Mammary epithelial cell (primary cell): ENCODE data around the gene PAFAH2.

Experiments
- EZH2 ChIP-seq: IDR thresholded peaks from 2 replicates; pipeline ENCODE4 v1.6.1; 2012; ENCODE audit warnings: low read length, inconsistent platforms, borderline replicate concordance
- TF ChIP-seq, protein P1 (sequence below), 2 donors: IDR thresholded peaks in 1 of 2; conservative IDR thresholded peaks in 1 of 2; 2 replicates each; pipeline ENCODE4 v1.5.1; 2011 to 2012; ENCODE audit warnings: inconsistent platforms in 2 of 2, low read length in 2 of 2, mild to moderate bottlenecking in 2 of 2, control low read depth in 1 of 2, low read depth in 1 of 2; ENCODE audit not compliant: insufficient read depth in 1 of 2; ENCODE audit errors: extremely low read depth in 1 of 2

DNA sequence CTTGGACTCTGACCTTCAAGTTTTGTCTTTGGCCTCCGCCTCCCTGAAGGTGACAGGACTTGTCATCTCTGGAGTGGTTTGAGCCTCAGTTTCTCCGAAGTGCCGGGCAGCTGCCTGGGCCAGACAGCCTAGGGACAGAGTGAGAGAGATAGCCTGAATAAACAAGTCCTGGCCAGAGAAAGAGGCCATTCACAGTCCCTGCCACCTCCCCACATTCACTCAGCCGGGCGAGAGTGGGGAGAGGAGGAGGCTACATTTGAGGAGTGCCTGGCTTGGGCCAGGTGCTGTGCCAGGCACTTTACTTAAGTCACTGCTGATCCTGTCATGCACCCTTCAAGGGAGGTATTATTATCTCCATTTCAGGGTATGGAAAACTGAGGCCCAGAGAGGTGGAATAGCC is 27.2 kb upstream of the PAFAH2 start:
- TF ChIP-seq, protein P1, sequence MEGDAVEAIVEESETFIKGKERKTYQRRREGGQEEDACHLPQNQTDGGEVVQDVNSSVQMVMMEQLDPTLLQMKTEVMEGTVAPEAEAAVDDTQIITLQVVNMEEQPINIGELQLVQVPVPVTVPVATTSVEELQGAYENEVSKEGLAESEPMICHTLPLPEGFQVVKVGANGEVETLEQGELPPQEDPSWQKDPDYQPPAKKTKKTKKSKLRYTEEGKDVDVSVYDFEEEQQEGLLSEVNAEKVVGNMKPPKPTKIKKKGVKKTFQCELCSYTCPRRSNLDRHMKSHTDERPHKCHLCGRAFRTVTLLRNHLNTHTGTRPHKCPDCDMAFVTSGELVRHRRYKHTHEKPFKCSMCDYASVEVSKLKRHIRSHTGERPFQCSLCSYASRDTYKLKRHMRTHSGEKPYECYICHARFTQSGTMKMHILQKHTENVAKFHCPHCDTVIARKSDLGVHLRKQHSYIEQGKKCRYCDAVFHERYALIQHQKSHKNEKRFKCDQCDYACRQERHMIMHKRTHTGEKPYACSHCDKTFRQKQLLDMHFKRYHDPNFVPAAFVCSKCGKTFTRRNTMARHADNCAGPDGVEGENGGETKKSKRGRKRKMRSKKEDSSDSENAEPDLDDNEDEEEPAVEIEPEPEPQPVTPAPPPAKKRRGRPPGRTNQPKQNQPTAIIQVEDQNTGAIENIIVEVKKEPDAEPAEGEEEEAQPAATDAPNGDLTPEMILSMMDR (conservative IDR thresholded peaks at IDR 0.05 in 1 of 2, IDR thresholded peaks at IDR 0.05 in 1 of 2; ENCODE audit: extremely low read depth in 1 of 2, insufficient read depth in 1 of 2, low read depth in 1 of 2, low read length in 2 of 2) = no peak
- no peak for TF ChIP-seq EZH2
